Measurements from ENCODE around the gene ASIC4. TPM values are rescaled to one million over a fixed set of nuclear protein-coding genes. Genes with fewer than 3 reads are reported as not detected.
A peak's percentile ranks its signal among the peaks of the same experiment; 100 is the strongest.

The ASIC4 gene
- total RNA-seq, 1 experiment from 2014 or later, result 0.11 TPM

- ATAC-seq, result peak; percentile 33
- Histone ChIP-seq H3K79me2 (ENCODE audit: low read length) (peaks cover 20% of the 10 kb centered on the region), H3K4me3 (ENCODE audit: low read length) (peak overlapping the region; percentile 72), H3K27me3 (ENCODE audit: low read length) (no peaks in the 10 kb centered on the region), H3K4me1 (ENCODE audit: insufficient read depth, low read length) (peaks cover 24% of the 10 kb centered on the region), H2AFZ (ENCODE audit: low read length) (peak overlapping the region; percentile 50; the same call in 1 of the 2 replicates), H3K9me3 (ENCODE audit: low read length) (no peaks in the 10 kb centered on the region), H3K36me3 (ENCODE audit: low read depth, low read length) (no peaks in the 10 kb centered on the region; the same call in 1 of the 2 replicates), H3K9ac (ENCODE audit: low read length) (peak overlapping the region; percentile 74), H4K20me1 (ENCODE audit: low read length) (no peaks in the 10 kb centered on the region), H3K9me2 (replicated peaks; ENCODE audit: low read length) (no peaks in the 10 kb centered on the region), H3K27ac (ENCODE audit: low read length) (peak overlapping the region; percentile 68; the same call in 1 of the 2 replicates), H3K4me2 (ENCODE audit: low read length) (peak overlapping the region; percentile 86), H3F3A (ENCODE audit: low read length, unreplicated experiment) (no peaks in the 10 kb centered on the region)
- ChIA-PET POLR2A (ENCODE audit: unreplicated experiment) (interaction anchor here (0.6 to 0.8 kb wide), 2 partner anchors 22 to 26 kb away, joined by 6 to 7 read pairs; partner anchors contain the start of gene STK11IP), CTCF (interaction anchor here (0.9 kb wide), 1 partner anchor 118 kb away, joined by 3 read pairs; no protein-coding TSS in a partner anchor)
- intact Hi-C loops (cut with micrococcal nuclease), result loop anchor here (1.0 to 2.0 kb wide), 2 partner anchors 26 to 72 kb away; partner anchors contain the start of gene STK11IP
- TF ChIP-seq EZH2phosphoT487 (IDR thresholded peaks at IDR 0.05; ENCODE audit: borderline replicate concordance, low read length) (no peak), EZH2 (IDR thresholded peaks at IDR 0.05; ENCODE audit: low read length, unreplicated experiment) (no peak), CTCF (conservative IDR thresholded peaks at IDR 0.05; ENCODE audit: low read depth, low read length) (no peak)
- BruUV-seq (replicated peaks), result no TSS peak
- no peak for DNase-seq
These were observed 56.6 kb downstream of the ASIC4 start for GRCh38 chr2:219570924-219571310.

GRCh38 chr2:219571311-219572236 is 57.3 kb downstream of the ASIC4 start, which contains the start of gene OBSL1:
TSS of gene OBSL1 (minus strand) at chr2:219571539. CDS start at chr2:219571232, 307 bp downstream.
- BruUV-seq (replicated peaks), result TSS peak; percentile 61
- H3K4me3 ChIP-seq (ENCODE audit: low read length), result peak within 1 kb of the TSS; percentile 72
- POLR2A ChIA-PET (ENCODE audit: unreplicated experiment), result interaction anchor here (0.6 to 0.8 kb wide), 2 partner anchors 26 to 115 kb away, joined by 3 to 7 read pairs; partner anchors contain the start of gene STK11IP

More at GRCh38 chr2:219571311-219572236, 57.3 kb downstream of the ASIC4 start, which contains the start of gene OBSL1:
- Histone ChIP-seq H3K9ac (ENCODE audit: low read length) (peak within 1 kb of the TSS; percentile 74), H3K4me2 (ENCODE audit: low read length) (peak within 1 kb of the TSS; percentile 86), H3K9me3 (ENCODE audit: low read length) (no peaks in the 10 kb centered on the region), H3K27ac (ENCODE audit: low read length) (peak within 1 kb of the TSS; percentile 68), H3K9me2 (replicated peaks; ENCODE audit: low read length) (no peaks in the 10 kb centered on the region), H3K79me2 (ENCODE audit: low read length) (peaks cover 20% of the 10 kb centered on the region), H3K36me3 (ENCODE audit: low read depth, low read length) (no peaks in the 10 kb centered on the region; the same call in 1 of the 2 replicates), H3F3A (ENCODE audit: low read length, unreplicated experiment) (no peaks in the 10 kb centered on the region), H2AFZ (ENCODE audit: low read length) (peak within 1 kb of the TSS; percentile 64), H3K27me3 (ENCODE audit: low read length) (no peaks in the 10 kb centered on the region), H3K4me1 (ENCODE audit: insufficient read depth, low read length) (peaks cover 28% of the 10 kb centered on the region), H4K20me1 (ENCODE audit: low read length) (no peaks in the 10 kb centered on the region)
- intact Hi-C loops (cut with micrococcal nuclease), result loop anchor here (1.0 to 2.0 kb wide), 2 partner anchors 26 to 71 kb away; partner anchors contain the start of gene STK11IP
- CTCF ChIA-PET, result interaction anchor here (0.9 kb wide), 1 partner anchor 118 kb away, joined by 3 read pairs; no protein-coding TSS in a partner anchor
- peak; percentile 61 for ATAC-seq
- peak; percentile 90 for DNase-seq
- TF ChIP-seq CTCF (conservative IDR thresholded peaks at IDR 0.05; ENCODE audit: low read depth, low read length), result no peak

Data from PC-3 (cell line).